ENCODE measurements around the gene RECK.

GRCh38 chr9:36148311-36149051 is 111.8 kb downstream of the RECK start:
- no peak for TF ChIP-seq CTCF (IDR thresholded peaks at IDR 0.05)
- TF ChIP-seq POLR2A (IDR thresholded peaks at IDR 0.05) = no peak
- peak; percentile 39 to 79 (median 75) for TF ChIP-seq POLR2AphosphoS5 (IDR thresholded peaks at IDR 0.05)

Measured in breast epithelium (tissue), 3 donors.